Nephron (organoid): ENCODE data around the gene CTNND2.

Experiments
- H3K27ac Mint-ChIP-seq, 3 experiments: 2 replicates each; pipeline ENCODE4 v1.8.0; 2020; ENCODE audit warnings: mixed read lengths in 3 of 3, mild to moderate bottlenecking in 2 of 3, moderate library complexity in 1 of 3
- H3K27me3 Mint-ChIP-seq: 2 replicates; pipeline ENCODE4 v1.8.0; 2021; ENCODE audit warnings: low read depth, mild to moderate bottlenecking, moderate library complexity, mixed read lengths
- H3K36me3 Mint-ChIP-seq: 2 replicates; pipeline ENCODE4 v1.8.0; 2020; ENCODE audit warnings: low read depth, mixed read lengths
- H3K4me1 Mint-ChIP-seq: 2 replicates; pipeline ENCODE4 v1.8.0; 2020; ENCODE audit warnings: mixed read lengths
- H3K4me3 Mint-ChIP-seq, 3 experiments: 2 replicates each; pipeline ENCODE4 v1.8.0; 2020; ENCODE audit warnings: mild to moderate bottlenecking in 3 of 3, mixed read lengths in 3 of 3, moderate library complexity in 2 of 3
- H3K9me3 Mint-ChIP-seq: 2 replicates; pipeline ENCODE4 v1.8.0; 2020; ENCODE audit warnings: mixed read lengths
- TF ChIP-seq, protein P1 (sequence below), 3 experiments: fragments of 200-600 bp; sonication (generic); IDR thresholded peaks; one replicate each; pipeline ENCODE4 v1.5.0; 2021; ENCODE audit warnings: antibody characterized with exemption in 3 of 3; ENCODE audit not compliant: unreplicated experiment in 3 of 3

CTNND2 gene

DNA sequence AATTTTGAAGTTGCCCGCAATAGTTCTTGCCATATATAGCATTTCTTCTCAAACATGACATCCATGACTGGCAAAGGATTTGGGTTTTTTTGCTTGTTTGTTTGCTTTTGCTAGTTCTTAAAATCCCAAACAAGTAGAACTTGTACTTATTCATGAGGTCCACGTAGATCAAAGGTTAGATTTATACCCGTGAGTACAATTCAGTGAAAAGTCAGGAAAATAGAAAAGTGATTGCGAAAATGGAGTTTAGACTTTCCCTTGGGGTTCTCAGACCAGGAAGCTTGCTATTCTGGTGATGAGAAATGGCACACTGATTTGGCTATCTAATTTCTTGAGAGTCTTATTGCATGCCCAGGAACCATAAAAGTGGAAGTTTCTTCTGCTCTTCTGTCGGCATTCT lies 304.7 kb downstream of the CTNND2 start:
- Mint-ChIP-seq H3K36me3 (no peaks in the 10 kb centered on the region), H3K4me3 (no peak overlapping the region), H3K9me3 (no peaks in the 10 kb centered on the region), H3K27ac (no peak overlapping the region), H3K4me1 (peaks cover 6% of the 10 kb centered on the region), H3K27me3 (no peaks in the 10 kb centered on the region)
- TF ChIP-seq, protein P1, sequence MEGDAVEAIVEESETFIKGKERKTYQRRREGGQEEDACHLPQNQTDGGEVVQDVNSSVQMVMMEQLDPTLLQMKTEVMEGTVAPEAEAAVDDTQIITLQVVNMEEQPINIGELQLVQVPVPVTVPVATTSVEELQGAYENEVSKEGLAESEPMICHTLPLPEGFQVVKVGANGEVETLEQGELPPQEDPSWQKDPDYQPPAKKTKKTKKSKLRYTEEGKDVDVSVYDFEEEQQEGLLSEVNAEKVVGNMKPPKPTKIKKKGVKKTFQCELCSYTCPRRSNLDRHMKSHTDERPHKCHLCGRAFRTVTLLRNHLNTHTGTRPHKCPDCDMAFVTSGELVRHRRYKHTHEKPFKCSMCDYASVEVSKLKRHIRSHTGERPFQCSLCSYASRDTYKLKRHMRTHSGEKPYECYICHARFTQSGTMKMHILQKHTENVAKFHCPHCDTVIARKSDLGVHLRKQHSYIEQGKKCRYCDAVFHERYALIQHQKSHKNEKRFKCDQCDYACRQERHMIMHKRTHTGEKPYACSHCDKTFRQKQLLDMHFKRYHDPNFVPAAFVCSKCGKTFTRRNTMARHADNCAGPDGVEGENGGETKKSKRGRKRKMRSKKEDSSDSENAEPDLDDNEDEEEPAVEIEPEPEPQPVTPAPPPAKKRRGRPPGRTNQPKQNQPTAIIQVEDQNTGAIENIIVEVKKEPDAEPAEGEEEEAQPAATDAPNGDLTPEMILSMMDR (IDR thresholded peaks at IDR 0.05; ENCODE audit: unreplicated experiment in 3 of 3) = no peak

DNA sequence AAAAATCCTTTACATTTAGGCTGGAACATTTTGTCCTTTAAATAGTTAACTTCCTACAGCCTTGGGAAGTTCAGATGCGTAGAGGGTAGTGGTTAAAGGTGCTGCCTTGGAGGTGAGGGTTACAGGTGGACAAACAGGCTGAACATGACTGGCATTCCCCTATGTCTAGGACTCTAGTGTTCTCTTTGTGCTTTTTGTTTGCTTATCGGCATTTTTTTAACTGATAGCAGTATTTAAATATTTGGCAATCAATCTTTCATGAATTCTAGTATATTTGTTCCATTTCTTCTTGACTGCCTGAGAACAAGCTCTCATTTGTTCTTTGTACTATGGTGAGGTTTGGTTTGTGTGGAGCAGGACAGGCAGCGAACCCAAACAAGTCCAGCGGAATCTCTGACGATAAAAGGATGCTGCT lies 307.6 kb downstream of the CTNND2 start:
- H3K4me1 Mint-ChIP-seq = peaks cover 6% of the 10 kb centered on the region
- TF ChIP-seq, protein P1 (IDR thresholded peaks at IDR 0.05; ENCODE audit: unreplicated experiment in 3 of 3) = no peak
- H3K27ac Mint-ChIP-seq = no peak overlapping the region
- H3K9me3 Mint-ChIP-seq = no peaks in the 10 kb centered on the region
- no peaks in the 10 kb centered on the region for H3K27me3 Mint-ChIP-seq
- no peak overlapping the region for H3K4me3 Mint-ChIP-seq
- H3K36me3 Mint-ChIP-seq = no peaks in the 10 kb centered on the region

DNA sequence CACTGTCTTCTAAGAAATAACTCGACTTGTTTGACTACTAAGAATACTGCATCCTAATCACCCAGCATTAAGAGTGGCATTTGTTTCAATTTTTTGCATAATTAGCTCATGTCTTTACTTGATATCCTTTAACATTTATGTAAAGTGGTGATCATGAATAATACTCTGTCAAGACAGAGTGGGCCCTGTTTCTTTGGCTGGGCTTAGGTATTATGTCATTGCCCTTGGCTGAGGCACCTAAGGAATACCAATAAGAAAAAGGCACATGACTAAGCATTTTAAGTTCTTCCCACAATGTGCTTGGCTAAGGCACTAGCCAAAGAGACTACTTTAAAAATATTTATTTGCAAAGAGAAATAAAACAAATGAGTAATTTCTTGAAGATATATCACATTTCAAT lies 308.1 kb downstream of the CTNND2 start:
- no peaks in the 10 kb centered on the region for H3K36me3 Mint-ChIP-seq
- H3K9me3 Mint-ChIP-seq = no peaks in the 10 kb centered on the region
- peaks cover 6% of the 10 kb centered on the region for H3K4me1 Mint-ChIP-seq
- TF ChIP-seq, protein P1 (IDR thresholded peaks at IDR 0.05; ENCODE audit: unreplicated experiment in 3 of 3) = no peak
- H3K4me3 Mint-ChIP-seq = no peak overlapping the region
- no peak overlapping the region for H3K27ac Mint-ChIP-seq
- no peaks in the 10 kb centered on the region for H3K27me3 Mint-ChIP-seq

DNA sequence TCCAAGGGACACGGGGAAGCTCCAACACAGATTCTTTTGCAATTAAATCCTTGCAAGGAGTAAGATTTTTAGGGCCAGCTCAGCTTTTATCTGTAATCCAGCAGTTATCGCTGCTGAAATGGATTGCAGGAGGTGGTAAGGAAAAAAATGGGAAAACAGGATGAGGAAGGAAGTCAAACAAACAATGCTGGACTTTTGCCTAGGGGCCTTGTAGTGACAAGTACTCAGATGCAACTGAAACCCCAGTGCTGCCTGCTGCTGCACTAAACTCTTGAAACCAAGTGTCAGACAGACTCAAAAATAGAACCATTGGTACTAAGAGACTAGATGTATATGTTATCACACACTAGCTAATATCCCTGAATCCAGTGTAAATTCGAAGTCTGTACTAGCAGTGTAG lies 309.2 kb downstream of the CTNND2 start:
- Mint-ChIP-seq H3K36me3 (no peaks in the 10 kb centered on the region), H3K9me3 (no peaks in the 10 kb centered on the region), H3K27me3 (no peaks in the 10 kb centered on the region), H3K4me3 (no peak overlapping the region), H3K4me1 (peaks cover 6% of the 10 kb centered on the region), H3K27ac (no peak overlapping the region)
- TF ChIP-seq, protein P1 (IDR thresholded peaks at IDR 0.05; ENCODE audit: unreplicated experiment in 3 of 3) = no peak

DNA sequence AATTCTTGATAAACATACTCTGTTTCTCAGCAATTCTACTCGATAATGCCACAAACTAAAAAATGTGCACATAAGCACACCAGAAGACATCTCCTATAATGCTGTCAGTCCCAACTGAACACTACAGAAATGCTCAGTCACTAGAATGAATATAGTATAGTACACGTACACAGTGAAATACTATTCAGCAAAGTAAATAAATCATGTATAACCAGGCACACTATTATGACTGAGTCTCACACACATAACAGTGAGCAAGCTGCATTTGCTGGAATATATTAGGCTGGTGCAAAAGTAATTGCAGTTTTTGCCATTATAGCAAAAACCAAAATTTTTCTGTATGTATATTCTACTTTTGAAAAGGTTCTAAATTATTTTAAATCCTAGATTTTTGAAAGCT lies 310.2 kb downstream of the CTNND2 start:
- H3K36me3 Mint-ChIP-seq = no peaks in the 10 kb centered on the region
- TF ChIP-seq, protein P1 (IDR thresholded peaks at IDR 0.05; ENCODE audit: unreplicated experiment in 3 of 3) = no peak
- H3K27ac Mint-ChIP-seq = no peak overlapping the region
- H3K4me3 Mint-ChIP-seq = no peak overlapping the region
- no peaks in the 10 kb centered on the region for H3K27me3 Mint-ChIP-seq
- H3K4me1 Mint-ChIP-seq = peaks cover 7% of the 10 kb centered on the region
- no peaks in the 10 kb centered on the region for H3K9me3 Mint-ChIP-seq

DNA sequence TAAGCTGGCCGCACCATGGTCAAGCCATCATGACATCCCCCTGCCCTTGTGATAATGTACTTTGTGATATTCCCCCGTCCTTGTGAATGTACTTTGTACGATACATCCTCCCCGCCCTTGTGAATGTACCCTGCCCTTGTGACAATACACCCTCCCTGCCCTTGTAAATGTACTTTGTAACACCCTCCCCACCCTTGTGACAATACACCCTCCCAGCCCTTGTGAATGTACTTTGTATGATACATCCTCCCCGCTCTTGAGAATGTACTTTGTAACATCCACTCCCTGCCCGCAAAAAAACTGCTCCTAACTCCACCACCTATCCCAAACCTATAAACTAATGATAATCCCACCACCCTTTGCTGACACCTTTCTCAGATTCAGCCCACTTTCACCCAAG lies 313.8 kb downstream of the CTNND2 start:
- TF ChIP-seq, protein P1 (IDR thresholded peaks at IDR 0.05; ENCODE audit: unreplicated experiment in 3 of 3) = no peak
- no peak overlapping the region for H3K4me3 Mint-ChIP-seq
- peaks cover 3% of the 10 kb centered on the region for H3K27me3 Mint-ChIP-seq
- peaks cover 12% of the 10 kb centered on the region for H3K4me1 Mint-ChIP-seq
- no peaks in the 10 kb centered on the region for H3K9me3 Mint-ChIP-seq
- no peak overlapping the region for H3K27ac Mint-ChIP-seq
- H3K36me3 Mint-ChIP-seq = no peaks in the 10 kb centered on the region
